Esophagus (tissue), 2 donors: ENCODE results near the gene RALGAPB. TPM values are rescaled to one million over a fixed set of nuclear protein-coding genes. Genes with fewer than 3 reads are reported as not detected.
"Not testable (repeated sequence)": the region's sequence is repeated elsewhere in the genome, so short reads cannot be mapped to it uniquely, and the experiment has no call there.

Experiments
- H3K27ac ChIP-seq, 2 donors: one replicate each; pipeline ENCODE4 v1.5.1; 2013; ENCODE audit warnings: low read depth in 2 of 2, mild to moderate bottlenecking in 2 of 2, inconsistent platforms in 1 of 2, low read length in 1 of 2, moderate library complexity in 1 of 2
- H3K27me3 ChIP-seq, 2 donors: one replicate each; pipeline ENCODE4 v1.6.1; 2013; ENCODE audit warnings: low read length in 2 of 2, control low read depth in 1 of 2, mild to moderate bottlenecking in 1 of 2; ENCODE audit not compliant: insufficient read depth in 2 of 2, control insufficient read depth in 1 of 2
- H3K36me3 ChIP-seq, 2 donors: one replicate each; pipeline ENCODE4 v1.6.1; 2013; ENCODE audit warnings: low read length in 1 of 2; ENCODE audit not compliant: control insufficient read depth in 2 of 2, insufficient read depth in 2 of 2
- H3K4me1 ChIP-seq, 2 donors: one replicate each; pipeline ENCODE4 v1.6.1; 2013; ENCODE audit warnings: low read length in 1 of 2; ENCODE audit not compliant: control insufficient read depth in 2 of 2, insufficient read depth in 2 of 2
- H3K4me3 ChIP-seq, 2 donors: one replicate each; pipeline ENCODE4 v1.5.1; 2013; ENCODE audit warnings: low read length in 2 of 2, mild to moderate bottlenecking in 2 of 2, low read depth in 1 of 2, moderate library complexity in 1 of 2
- H3K9me3 ChIP-seq, 2 donors: one replicate each; pipeline ENCODE4 v1.6.1; 2013; ENCODE audit warnings: mild to moderate bottlenecking in 2 of 2, low read depth in 1 of 2, low read length in 1 of 2, moderate library complexity in 1 of 2; ENCODE audit not compliant: control insufficient read depth in 2 of 2, insufficient read depth in 1 of 2
- WGBS, 2 donors: extraction: QIAGEN DNeasy Blood & Tissue Kit; methylation state at CpG; one replicate each; pipeline ENCODE4 v1.1.7; 2013; 5-methylcytosine and 5-hydroxymethylcytosine counted together
- polyA plus RNA-seq, 2 donors: library from polyadenylated mRNA; stranded (reverse); fragments of 200-250 nt; gene quantifications; one replicate each; pipeline ENCODE4 v1.2.3, GENCODE V29; 2013
- donor health status: healthy with polysubstance abuse.
- donor health status: Bipolar disorder and iron deficiency.

Gene RALGAPB
- polyA plus RNA-seq, 2 donors: 9.6 to 10.3 TPM

DNA sequence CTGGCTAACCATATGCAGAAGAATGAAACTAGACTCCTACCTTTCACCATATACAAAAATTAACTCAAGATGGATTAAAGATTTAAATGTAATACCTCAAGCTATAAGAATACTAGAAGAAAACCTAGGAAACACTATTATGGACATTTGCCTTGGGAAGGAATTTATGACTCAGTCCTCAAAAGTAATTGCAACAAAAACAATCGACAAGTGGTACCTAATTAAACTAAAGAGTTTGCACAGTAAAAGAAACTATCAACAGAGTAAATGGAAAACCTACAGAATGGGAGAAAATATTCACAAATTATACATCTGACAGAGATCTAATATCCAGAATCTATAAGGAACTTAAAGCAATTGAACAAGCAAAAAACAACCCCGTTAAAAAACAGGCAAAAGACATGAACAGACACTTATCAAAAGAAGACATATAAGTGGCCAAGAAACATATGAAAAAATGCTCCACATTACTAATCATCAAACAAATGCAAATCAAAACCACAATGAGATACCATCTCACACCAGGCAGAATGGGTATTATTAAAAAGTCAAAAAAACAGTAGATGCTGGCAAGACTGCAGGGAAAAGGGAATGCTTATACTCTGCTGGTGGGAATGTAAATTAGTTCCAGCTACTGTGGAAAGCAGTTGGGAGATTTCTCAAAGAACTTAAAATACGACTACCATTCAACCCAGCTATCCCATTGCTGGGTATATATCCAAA is 31.9 kb downstream of the RALGAPB start:
- no peak overlapping the region for H3K4me3 ChIP-seq
- H3K27me3 ChIP-seq: no peaks in the 10 kb centered on the region
- peaks cover 7 to 10% of the 10 kb centered on the region in 2 donors for H3K36me3 ChIP-seq
- no peaks in the 10 kb centered on the region for H3K4me1 ChIP-seq
- no peak overlapping the region for H3K27ac ChIP-seq
- H3K9me3 ChIP-seq: no peaks in the 10 kb centered on the region
- WGBS, 2 donors: 97 to 98% methylated on average over 3 of the region's 3 CpGs

DNA sequence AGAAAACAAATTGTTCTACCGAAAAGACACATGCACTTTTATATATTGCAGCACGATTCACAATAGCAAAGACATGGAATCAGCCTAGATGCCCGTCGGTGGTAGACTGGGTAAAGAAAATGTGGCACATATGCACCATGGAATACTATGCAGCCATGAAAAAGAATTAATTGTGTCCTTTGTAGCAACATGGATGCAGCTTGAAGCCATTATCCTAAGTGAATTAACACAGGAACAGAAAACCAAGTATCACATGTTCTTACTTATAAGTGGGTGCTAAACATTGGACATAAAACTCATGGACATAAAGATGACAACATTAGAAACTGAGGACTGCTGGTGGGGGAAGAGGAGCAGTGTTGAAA is 32.4 kb downstream of the RALGAPB start:
- WGBS, 2 donors: 96 to 99% methylated on average over 4 of the region's 4 CpGs
- no peaks in the 10 kb centered on the region for H3K9me3 ChIP-seq
- H3K36me3 ChIP-seq: peaks cover 7 to 10% of the 10 kb centered on the region in 2 donors
- H3K4me1 ChIP-seq: no peaks in the 10 kb centered on the region
- H3K27me3 ChIP-seq: no peaks in the 10 kb centered on the region
- no peak overlapping the region for H3K4me3 ChIP-seq
- no peak overlapping the region for H3K27ac ChIP-seq

DNA sequence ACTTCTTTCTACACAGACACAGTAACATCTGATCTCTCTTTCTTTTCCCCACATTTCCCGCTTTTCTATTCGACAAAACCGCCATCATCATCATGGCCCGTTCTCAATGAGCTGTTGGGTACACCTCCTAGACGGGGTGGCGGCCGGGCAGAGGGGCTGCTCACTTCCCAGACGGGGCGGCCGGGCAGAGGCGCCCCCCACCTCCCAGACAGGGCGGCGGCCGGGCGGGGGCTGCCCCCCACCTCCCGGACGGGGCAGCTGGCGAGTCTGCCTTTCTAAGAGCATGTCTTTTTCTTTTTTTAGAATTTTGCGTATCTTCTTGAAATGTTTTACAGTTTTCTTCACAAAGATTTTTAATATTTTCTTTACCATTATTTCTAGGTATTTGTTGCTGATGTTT is 39.1 kb downstream of the RALGAPB start:
- not testable (repeated sequence) for H3K36me3 ChIP-seq, H3K4me3 ChIP-seq, H3K4me1 ChIP-seq, H3K27ac ChIP-seq, H3K27me3 ChIP-seq, H3K9me3 ChIP-seq
- WGBS, 2 donors: 95 to 98% methylated on average over 19 of the region's 19 CpGs

DNA sequence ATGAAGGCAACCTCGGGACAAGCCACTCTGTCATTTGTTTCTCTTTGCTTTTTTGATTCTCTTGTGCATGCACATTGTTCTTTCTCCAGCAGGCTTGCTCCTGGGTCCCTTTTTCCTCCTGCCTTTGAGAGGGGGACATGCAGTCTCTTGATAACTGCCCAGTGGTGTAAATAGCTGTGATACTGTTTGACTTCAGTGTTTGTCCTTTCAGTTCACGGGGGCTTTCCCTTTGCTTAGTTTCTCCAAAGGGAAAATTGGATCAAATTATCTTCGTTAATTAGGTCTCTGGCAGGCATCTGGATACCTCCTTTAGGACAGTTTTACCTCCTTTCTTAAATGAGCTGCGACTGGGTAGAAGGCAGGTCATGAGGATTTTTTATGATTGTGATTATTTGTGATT is 41.5 kb downstream of the RALGAPB start:
- 81 to 86% methylated on average over 4 of the region's 4 CpGs for WGBS, 2 donors
- Histone ChIP-seq H3K9me3 (no peaks in the 10 kb centered on the region), H3K36me3 (peaks cover 2 to 8% of the 10 kb centered on the region in 2 donors), H3K4me3 (no peak overlapping the region), H3K4me1 (no peaks in the 10 kb centered on the region), H3K27me3 (no peaks in the 10 kb centered on the region), H3K27ac (no peak overlapping the region)

DNA sequence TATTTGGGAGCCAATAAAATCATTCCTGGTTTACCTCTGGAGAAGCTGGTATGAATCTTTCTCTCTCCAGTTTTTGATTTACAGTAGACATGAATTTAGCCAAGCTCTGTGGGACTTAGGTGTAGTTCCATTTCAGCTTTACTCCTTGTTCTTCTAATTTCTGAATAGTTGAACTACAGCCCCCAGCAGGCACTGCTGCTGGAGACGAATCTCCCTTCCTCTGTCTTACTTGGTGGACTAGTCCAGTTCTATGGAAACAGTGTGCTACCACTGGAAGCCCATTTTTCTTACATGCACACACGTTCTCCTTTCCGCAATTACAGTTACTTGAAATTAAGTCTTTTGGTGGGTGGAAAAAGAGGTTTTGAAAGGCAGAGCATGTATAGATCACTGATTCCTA is 42.3 kb downstream of the RALGAPB start:
- WGBS, 2 donors: 84 to 89% methylated on average over 3 of the region's 3 CpGs
- peaks cover 4 to 5% of the 10 kb centered on the region in 2 donors for H3K36me3 ChIP-seq
- H3K27me3 ChIP-seq: no peaks in the 10 kb centered on the region
- H3K4me3 ChIP-seq: no peak overlapping the region
- H3K4me1 ChIP-seq: no peaks in the 10 kb centered on the region
- no peak overlapping the region for H3K27ac ChIP-seq
- no peaks in the 10 kb centered on the region for H3K9me3 ChIP-seq

DNA sequence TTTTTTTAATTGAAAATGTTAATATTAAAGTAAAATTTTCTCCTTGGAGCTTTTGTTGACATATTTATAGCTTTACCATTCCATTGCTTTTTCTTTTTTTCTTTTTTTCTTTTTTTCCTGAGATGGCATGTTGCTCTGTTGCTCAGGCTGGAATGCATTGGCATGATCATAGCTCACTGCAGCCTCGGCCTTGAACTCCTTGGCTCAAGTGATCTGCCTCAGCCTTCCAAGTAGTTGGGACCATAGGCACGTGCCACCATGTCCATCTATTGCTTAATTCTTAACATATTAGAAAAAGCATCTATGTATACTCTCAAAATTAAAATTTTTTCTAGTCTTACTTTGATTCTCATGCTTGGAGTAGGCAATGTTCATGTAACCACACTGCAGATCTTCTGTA is 43.0 kb downstream of the RALGAPB start:
- Histone ChIP-seq H3K4me3 (no peak overlapping the region), H3K27me3 (no peaks in the 10 kb centered on the region), H3K4me1 (no peaks in the 10 kb centered on the region), H3K36me3 (peaks cover 4 to 5% of the 10 kb centered on the region in 2 donors), H3K27ac (no peak overlapping the region), H3K9me3 (no peaks in the 10 kb centered on the region)
- WGBS, 2 donors: 68 to 72% methylated on average over 2 of the region's 2 CpGs

DNA sequence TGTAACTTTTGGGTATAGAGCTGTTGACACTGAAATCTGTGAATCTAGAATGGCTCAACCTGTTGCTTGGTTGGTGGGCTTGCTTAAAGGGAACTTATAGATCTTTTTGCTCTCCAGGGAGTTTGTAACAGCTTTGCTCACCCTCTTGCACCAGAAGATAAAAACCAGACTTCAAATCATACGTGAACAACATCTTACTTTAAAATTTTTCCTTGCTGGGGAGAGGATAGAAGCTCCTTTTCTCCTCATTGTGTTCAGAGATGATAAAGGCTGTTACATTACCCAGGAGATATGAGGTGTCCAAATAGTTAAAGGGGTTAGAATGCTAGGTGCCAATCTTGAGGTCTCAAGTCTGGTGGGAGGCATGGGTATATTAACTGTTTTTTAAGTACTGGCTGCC is 46.8 kb downstream of the RALGAPB start:
- Histone ChIP-seq H3K4me3 (no peak overlapping the region), H3K36me3 (peaks cover 4 to 6% of the 10 kb centered on the region in 2 donors)
- WGBS, 2 donors: 89 to 97% methylated on average over 1 of the region's 1 CpG

DNA sequence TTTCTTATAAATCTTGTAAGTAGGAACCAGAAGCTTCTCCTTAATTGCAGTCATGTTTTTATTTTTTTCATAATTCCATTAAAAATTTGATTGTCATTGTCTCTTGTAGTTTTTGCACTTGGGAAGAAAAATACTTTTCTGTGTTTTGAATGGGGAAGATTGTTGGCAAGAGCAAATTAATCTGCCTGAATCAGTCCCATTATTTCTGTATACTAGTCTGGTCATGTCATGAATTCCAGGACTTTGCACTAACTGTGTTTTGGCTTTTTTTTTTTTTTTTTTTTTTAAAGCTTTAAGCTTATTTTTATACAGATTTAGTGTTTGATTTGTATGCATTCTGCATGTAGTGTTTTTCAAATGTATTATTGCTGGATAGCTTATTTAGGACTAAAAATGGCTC is 47.6 kb downstream of the RALGAPB start:
- Histone ChIP-seq H3K4me1 (no peaks in the 10 kb centered on the region), H3K27me3 (no peaks in the 10 kb centered on the region), H3K4me3 (no peak overlapping the region), H3K9me3 (no peaks in the 10 kb centered on the region), H3K27ac (no peak overlapping the region), H3K36me3 (peaks cover 4 to 6% of the 10 kb centered on the region in 2 donors)

More for the DNA sequence above, 46.8 kb downstream of the RALGAPB start:
- no peak overlapping the region for H3K27ac ChIP-seq
- no peaks in the 10 kb centered on the region for H3K9me3 ChIP-seq
- H3K4me1 ChIP-seq: no peaks in the 10 kb centered on the region
- no peaks in the 10 kb centered on the region for H3K27me3 ChIP-seq

DNA sequence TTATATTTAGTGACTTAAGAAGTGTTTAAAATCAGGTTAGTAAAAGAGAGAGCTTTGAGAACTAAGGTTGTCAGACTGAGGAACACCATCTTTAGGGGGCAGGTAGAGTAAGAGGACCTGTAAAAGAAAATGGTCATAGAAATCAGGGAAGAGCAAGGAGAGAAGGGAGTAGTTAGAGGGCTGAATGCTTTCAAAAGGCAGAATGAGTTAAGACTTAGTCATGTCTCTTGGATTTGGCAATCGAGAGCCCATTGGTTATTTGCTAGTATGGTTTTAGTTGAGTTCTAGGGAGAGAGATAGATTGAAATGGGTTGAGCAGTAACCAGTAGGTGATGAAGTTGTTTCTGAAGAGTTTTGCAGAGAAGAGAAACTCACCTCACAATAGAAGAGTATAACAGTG is 51.1 kb downstream of the RALGAPB start:
- Histone ChIP-seq H3K27me3 (no peaks in the 10 kb centered on the region), H3K4me1 (no peaks in the 10 kb centered on the region), H3K4me3 (no peak overlapping the region), H3K27ac (no peak overlapping the region), H3K9me3 (no peaks in the 10 kb centered on the region), H3K36me3 (peaks cover 8 to 11% of the 10 kb centered on the region in 2 donors)
- WGBS, 2 donors: 60 to 71% methylated on average over 1 of the region's 1 CpG

DNA sequence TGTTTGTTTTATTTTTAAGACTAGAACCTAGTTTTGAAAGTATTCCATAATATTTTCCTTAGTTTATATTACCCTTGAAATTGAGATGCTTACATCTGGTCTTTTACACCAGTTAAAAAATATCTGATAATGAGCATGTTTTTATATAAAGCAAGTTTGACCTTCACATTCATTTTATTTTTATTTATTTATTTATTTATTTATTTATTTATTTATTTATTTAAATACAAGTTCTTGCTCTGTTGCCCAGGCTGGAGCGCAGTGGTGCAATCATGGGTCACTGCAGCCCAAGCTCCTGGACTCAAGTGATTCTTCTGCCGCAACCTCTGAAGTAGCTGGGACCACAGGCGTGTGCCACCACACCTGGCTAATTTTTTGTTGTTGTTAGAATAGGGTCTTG is 55.5 kb downstream of the RALGAPB start:
- H3K4me1 ChIP-seq: no peaks in the 10 kb centered on the region
- peaks cover 7 to 11% of the 10 kb centered on the region in 2 donors for H3K36me3 ChIP-seq
- no peak overlapping the region for H3K4me3 ChIP-seq
- no peaks in the 10 kb centered on the region for H3K9me3 ChIP-seq
- 96 to 98% methylated on average over 3 of the region's 3 CpGs for WGBS, 2 donors
- no peak overlapping the region for H3K27ac ChIP-seq
- H3K27me3 ChIP-seq: no peaks in the 10 kb centered on the region
